ENCODE measurements around the gene PCDHGA7. TPM values are rescaled to one million over a fixed set of nuclear protein-coding genes. Genes with fewer than 3 reads are reported as not detected.

The PCDHGA7 gene
- total RNA-seq, 1 donor = 6.5 TPM

DNA sequence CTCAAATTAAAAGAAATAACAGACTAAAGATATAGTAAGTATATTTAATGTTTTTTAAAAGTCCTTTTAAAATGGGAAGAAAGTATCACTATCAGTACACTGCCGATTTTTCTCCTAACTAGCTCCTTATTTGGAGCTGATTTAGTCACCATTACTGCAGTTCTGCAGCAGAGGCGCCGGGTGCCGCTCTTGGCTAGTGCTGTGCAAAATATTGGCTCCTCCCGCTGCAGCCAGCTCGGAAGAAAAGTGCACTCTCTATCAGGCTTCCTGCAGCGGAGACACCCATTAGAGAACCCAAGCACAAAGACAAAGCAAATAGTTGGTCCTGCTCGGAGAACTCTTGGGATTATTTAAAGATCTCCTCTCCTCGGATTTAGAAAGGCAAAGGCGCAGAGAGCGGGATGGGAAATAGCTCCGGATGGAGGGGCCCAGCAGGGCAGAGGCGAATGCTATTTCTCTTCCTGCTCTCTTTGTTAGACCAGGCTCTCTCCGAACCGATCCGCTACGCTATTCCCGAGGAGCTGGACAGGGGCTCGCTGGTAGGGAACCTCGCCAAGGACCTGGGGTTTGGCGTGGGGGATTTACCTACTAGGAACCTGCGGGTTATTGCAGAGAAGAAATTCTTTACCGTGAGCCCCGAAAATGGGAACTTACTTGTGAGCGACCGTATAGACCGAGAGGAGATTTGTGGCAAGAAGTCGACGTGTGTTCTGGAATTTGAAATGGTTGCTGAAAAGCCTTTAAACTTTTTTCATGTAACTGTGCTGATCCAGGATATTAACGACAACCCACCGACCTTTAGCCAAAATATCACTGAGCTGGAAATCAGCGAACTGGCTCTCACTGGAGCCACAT lies 12.3 kb upstream of the PCDHGA7 start, which contains the start of gene PCDHGB3:
Gene PCDHGB3, plus strand, starts transcription at position 249 of the 855 bp plus-strand sequence. Its CDS starts 153 bp downstream, at position 402.
- H3K9me3 ChIP-seq (ENCODE audit: low read depth, low read length) = peaks cover 17% of the 10 kb centered on the region

DNA sequence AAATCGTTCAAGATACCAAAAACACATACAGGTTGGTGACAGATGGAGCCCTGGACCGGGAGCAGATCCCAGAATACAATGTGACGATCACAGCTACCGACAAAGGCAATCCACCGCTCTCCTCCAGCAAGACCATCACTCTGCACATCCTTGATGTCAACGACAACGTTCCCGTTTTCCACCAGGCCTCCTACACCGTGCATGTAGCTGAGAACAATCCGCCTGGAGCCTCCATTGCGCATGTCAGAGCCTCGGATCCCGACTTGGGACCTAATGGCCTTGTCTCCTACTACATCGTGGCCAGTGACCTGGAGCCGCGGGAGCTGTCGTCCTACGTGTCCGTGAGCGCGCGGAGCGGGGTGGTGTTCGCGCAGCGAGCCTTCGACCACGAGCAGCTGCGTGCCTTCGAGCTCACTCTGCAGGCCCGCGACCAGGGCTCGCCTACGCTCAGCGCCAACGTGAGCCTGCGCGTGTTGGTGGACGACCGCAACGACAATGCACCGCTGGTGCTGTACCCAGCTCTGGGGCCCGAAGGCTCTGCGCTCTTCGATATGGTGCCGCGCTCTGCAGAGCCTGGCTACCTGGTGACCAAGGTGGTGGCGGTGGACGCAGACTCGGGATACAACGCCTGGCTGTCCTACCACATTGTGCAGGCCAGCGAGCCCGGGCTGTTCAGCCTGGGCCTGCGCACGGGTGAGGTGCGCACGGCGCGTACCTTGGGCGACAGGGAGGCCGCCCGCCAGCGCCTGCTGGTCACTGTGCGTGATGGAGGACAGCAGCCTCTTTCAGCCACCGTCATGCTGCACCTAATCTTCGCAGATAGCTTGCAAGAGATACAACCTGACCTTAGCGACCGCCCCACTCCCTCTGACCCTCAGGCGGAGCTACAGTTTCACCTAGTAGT lies 10.7 kb upstream of the PCDHGA7 start:
- H3K27me3 ChIP-seq (ENCODE audit: insufficient read depth, low read length) = peaks cover 25% of the 10 kb centered on the region
- DNase-seq (ENCODE audit: insufficient read length, low spot score, missing footprints) = no peak
- no peaks in the 10 kb centered on the region for H3K36me3 ChIP-seq (ENCODE audit: insufficient read depth, low read length)
- H3K79me2 ChIP-seq (ENCODE audit: insufficient read depth, low read length) = no peaks in the 10 kb centered on the region
- H3K4me3 ChIP-seq (ENCODE audit: insufficient read depth, low read length) = no peak overlapping the region
- no peak overlapping the region for H3K27ac ChIP-seq (ENCODE audit: low read depth, low read length)
- no peaks in the 10 kb centered on the region for H4K20me1 ChIP-seq (ENCODE audit: insufficient read depth, low read length)
- H3K9me3 ChIP-seq (ENCODE audit: low read depth, low read length) = peaks cover 8% of the 10 kb centered on the region
- TF ChIP-seq, protein P1, sequence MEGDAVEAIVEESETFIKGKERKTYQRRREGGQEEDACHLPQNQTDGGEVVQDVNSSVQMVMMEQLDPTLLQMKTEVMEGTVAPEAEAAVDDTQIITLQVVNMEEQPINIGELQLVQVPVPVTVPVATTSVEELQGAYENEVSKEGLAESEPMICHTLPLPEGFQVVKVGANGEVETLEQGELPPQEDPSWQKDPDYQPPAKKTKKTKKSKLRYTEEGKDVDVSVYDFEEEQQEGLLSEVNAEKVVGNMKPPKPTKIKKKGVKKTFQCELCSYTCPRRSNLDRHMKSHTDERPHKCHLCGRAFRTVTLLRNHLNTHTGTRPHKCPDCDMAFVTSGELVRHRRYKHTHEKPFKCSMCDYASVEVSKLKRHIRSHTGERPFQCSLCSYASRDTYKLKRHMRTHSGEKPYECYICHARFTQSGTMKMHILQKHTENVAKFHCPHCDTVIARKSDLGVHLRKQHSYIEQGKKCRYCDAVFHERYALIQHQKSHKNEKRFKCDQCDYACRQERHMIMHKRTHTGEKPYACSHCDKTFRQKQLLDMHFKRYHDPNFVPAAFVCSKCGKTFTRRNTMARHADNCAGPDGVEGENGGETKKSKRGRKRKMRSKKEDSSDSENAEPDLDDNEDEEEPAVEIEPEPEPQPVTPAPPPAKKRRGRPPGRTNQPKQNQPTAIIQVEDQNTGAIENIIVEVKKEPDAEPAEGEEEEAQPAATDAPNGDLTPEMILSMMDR (IDR thresholded peaks at IDR 0.05; ENCODE audit: extremely low read depth, low read depth, low read length) = no peak
- no peak overlapping the region for H2AFZ ChIP-seq (ENCODE audit: low read length)
- H3K4me2 ChIP-seq (ENCODE audit: insufficient read depth, low read length) = no peak overlapping the region
- no peaks in the 10 kb centered on the region for H3K4me1 ChIP-seq (ENCODE audit: insufficient read depth, low read length)

More for the DNA sequence above, 12.3 kb upstream of the PCDHGA7 start, which contains the start of gene PCDHGB3:
- Histone ChIP-seq H3K27me3 (ENCODE audit: insufficient read depth, low read length) (peaks cover 41% of the 10 kb centered on the region), H3K36me3 (ENCODE audit: insufficient read depth, low read length) (no peaks in the 10 kb centered on the region), H4K20me1 (ENCODE audit: insufficient read depth, low read length) (no peaks in the 10 kb centered on the region), H3K79me2 (ENCODE audit: insufficient read depth, low read length) (no peaks in the 10 kb centered on the region), H2AFZ (ENCODE audit: low read length) (peak within 1 kb of the TSS; percentile 70), H3K4me1 (ENCODE audit: insufficient read depth, low read length) (no peaks in the 10 kb centered on the region), H3K27ac (ENCODE audit: low read depth, low read length) (no peak within 1 kb of the TSS), H3K4me3 (ENCODE audit: insufficient read depth, low read length) (peak within 1 kb of the TSS; percentile 67), H3K4me2 (ENCODE audit: insufficient read depth, low read length) (peak within 1 kb of the TSS; percentile 78)
- TF ChIP-seq, protein P1 (IDR thresholded peaks at IDR 0.05; ENCODE audit: extremely low read depth, low read depth, low read length) = peak; percentile 60
- DNase-seq (ENCODE audit: insufficient read length, low spot score, missing footprints) = peak; percentile 87

DNA sequence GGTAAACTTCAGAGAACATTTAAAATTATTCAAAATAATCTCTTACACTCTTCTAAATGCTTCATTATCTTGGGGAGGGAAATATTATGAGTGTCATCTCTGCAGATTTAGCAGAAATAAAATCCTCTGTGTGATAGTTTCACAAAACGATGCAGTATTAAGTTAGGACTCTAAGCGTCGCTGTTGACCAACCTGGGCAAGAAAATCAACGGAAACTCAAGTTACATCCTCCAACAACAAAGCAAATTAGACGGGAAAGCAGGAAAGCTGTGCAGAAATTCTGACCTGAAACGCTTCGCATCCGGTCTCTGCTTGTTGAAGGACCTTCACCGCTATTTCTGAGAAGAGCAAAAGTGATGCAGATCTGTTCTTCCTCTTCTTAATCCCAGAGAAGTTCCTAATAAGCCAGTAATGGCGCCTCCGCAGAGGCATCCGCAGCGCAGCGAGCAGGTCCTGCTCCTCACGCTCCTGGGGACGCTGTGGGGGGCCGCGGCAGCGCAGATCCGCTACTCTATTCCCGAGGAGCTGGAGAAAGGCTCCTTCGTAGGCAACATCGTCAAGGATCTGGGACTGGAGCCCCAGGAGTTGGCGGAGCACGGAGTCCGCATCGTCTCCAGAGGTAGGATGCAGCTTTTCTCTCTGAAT lies 8.7 kb upstream of the PCDHGA7 start, which contains the start of gene PCDHGA6:
Gene PCDHGA6, plus strand, starts transcription at position 219 of the 645 bp plus-strand sequence. Its CDS starts 193 bp downstream, at position 412.
- Histone ChIP-seq H3K36me3 (ENCODE audit: insufficient read depth, low read length) (no peaks in the 10 kb centered on the region), H3K4me3 (ENCODE audit: insufficient read depth, low read length) (peak within 1 kb of the TSS; percentile 68), H2AFZ (ENCODE audit: low read length) (peak within 1 kb of the TSS; percentile 55), H4K20me1 (ENCODE audit: insufficient read depth, low read length) (no peaks in the 10 kb centered on the region), H3K79me2 (ENCODE audit: insufficient read depth, low read length) (no peaks in the 10 kb centered on the region), H3K9me3 (ENCODE audit: low read depth, low read length) (peaks cover 8% of the 10 kb centered on the region), H3K4me1 (ENCODE audit: insufficient read depth, low read length) (no peaks in the 10 kb centered on the region), H3K27ac (ENCODE audit: low read depth, low read length) (no peak within 1 kb of the TSS), H3K27me3 (ENCODE audit: insufficient read depth, low read length) (peaks cover 16% of the 10 kb centered on the region), H3K4me2 (ENCODE audit: insufficient read depth, low read length) (peak within 1 kb of the TSS; percentile 21)
- DNase-seq (ENCODE audit: insufficient read length, low spot score, missing footprints) = peak; percentile 84
- TF ChIP-seq, protein P1 (IDR thresholded peaks at IDR 0.05; ENCODE audit: extremely low read depth, low read depth, low read length) = peak; percentile 61

Data from osteoblast (primary cell).